ENCODE measurements around the gene DNAJA4.

Gene DNAJA4

GRCh38 chr15:78264304-78265136 is at the start of gene DNAJA4:
Gene DNAJA4 (plus strand): TSS chr15:78264562. CDS start chr15:78264764, 202 bp downstream.
- DNase-seq (ENCODE audit: low read depth): no peak

DNA sequence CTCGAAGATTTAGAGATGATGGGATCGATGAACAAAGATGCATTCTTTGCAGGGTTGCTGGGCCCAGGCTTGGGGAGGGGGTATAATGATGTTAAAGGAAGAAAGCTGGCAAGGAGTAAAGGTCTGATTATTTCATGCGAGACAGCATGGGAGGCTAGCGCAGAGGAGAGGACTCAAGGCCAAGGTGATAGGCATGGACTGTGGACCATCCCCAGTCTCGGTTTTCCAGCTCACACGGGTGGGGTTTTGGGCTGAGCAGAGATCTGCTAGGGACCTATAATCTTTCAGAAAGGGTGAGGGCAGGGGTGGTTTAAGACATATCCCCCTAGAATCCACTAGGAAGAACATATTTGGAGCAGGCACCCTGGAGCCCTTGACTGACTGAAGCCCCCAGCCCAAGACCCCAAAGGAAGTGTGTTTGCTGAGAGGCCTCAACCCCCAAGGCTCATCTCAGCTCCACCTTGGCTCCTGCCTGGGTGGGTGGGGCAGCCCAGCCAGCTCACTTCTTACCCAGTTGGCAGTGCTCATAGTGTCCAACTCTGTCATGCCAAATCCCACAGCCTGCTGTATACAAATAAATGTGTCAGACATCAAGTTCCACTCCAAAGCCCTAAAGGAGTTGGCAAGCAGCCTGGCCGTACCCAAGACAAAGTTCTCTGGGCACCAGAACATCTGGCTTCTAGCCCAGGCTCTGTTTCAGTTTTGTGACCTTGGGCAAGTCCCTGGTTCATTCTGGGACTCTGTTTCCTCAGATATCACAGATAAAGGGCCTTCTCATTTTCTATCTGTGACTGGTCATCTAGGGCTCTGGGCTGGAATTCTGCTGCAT is 47.9 kb upstream of the DNAJA4 start:
- DNase-seq (ENCODE audit: low read depth): no peak

DNA sequence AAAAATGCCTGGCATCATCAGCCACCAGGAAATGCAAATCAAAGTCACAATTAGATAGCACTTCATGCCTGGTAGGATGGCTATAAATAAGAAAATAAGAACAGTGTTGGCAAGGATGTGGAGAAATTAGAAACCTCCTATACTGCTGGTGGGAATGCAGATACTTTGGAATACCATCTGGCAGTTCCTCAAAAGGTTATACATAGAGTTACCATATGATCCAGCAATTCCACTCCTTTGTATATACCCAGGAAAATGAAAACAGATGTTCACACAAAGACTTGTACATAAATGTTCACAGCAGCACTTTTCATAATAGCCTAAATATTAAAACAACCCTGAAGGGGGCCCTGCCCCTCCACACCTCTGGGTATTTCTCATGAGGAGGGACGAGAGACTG is 43.6 kb upstream of the DNAJA4 start:
- no peak for DNase-seq (ENCODE audit: low read depth)

DNA sequence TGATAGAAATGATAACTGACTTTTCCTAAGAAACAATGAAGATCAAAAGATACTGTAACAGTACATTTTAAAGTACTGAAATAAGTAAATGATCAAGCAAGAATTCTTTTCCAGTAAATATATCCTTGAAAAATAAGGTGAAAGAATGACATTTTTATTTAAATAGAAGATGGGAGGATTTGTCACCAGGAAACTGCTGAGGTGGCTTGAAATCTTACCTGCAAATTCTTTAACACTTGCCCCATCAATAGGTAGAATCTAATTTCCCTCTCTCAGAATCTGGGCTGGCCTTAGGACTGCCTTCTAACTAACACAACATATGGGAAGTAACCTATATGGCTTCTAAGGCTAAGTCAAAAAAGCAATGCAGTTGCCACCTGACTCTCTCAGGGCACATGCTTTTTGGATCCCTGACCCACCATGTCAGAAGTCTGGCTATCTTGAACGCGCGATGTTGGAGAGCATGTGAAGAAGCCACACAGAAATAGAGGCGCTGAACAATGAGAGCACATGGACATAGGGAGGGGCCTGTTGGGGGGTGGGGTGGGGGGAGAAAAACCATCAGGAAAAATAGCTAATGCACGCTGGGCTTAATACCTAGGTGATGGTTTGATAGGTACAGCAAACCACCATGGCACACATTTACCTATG is 41.5 kb upstream of the DNAJA4 start:
- no peak for DNase-seq (ENCODE audit: low read depth)

- no peak for DNase-seq (ENCODE audit: low read depth)
Measured at GRCh38 chr15:78223396-78224022, 40.9 kb upstream of the DNAJA4 start.

DNA sequence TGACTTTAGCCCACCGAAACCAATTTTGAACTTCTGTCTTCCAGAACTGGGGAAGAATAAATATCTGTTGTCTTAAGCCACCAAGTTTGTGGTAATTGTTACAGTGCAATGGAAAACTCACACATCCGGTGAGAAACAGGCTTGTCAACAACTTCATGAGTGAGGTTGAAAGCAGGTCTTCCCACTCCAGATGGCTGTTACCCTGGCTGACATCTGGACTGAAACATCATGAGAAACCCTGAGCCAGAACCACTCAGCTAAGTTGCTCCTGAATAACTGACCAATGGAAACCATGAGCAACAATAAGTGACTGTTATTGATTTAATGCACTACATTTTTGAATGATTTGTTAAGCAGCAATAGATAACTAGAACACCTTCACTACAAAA is 40.3 kb upstream of the DNAJA4 start:
- no peak for DNase-seq (ENCODE audit: low read depth)

GRCh38 chr15:78225783-78226541 is 38.4 kb upstream of the DNAJA4 start:
- no peak for DNase-seq (ENCODE audit: low read depth)

DNA sequence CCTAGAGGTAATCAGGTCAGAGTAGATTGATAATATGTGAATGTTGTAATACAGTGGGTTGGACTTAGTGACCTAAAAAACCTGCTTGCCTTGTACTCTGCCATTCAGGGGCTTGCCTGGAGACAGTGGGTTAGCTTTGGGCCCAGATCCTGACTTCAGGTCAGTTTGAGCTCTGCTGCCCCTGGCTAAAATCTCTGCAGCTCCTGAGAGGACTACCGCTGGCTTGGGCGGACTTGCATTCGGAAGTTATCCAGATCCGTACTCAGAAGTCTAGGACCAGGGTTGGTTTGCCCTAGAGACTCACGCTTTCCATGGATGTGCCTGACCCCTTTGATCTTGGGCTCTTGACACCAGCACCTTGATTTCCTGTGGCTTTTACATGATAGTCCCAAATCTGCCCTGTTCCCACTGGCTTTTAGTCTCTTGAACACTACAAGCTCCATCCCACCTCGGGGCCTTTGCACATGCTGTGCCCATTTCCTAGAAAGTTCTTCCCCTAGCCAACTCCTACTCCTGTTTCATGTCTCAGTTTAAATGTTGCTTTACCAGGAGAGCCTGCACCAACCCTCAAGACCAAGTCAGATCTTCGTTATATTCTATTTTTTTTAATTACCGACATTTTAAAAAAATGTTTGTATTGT is 35.9 kb upstream of the DNAJA4 start:
- DNase-seq (ENCODE audit: low read depth): no peak

DNA sequence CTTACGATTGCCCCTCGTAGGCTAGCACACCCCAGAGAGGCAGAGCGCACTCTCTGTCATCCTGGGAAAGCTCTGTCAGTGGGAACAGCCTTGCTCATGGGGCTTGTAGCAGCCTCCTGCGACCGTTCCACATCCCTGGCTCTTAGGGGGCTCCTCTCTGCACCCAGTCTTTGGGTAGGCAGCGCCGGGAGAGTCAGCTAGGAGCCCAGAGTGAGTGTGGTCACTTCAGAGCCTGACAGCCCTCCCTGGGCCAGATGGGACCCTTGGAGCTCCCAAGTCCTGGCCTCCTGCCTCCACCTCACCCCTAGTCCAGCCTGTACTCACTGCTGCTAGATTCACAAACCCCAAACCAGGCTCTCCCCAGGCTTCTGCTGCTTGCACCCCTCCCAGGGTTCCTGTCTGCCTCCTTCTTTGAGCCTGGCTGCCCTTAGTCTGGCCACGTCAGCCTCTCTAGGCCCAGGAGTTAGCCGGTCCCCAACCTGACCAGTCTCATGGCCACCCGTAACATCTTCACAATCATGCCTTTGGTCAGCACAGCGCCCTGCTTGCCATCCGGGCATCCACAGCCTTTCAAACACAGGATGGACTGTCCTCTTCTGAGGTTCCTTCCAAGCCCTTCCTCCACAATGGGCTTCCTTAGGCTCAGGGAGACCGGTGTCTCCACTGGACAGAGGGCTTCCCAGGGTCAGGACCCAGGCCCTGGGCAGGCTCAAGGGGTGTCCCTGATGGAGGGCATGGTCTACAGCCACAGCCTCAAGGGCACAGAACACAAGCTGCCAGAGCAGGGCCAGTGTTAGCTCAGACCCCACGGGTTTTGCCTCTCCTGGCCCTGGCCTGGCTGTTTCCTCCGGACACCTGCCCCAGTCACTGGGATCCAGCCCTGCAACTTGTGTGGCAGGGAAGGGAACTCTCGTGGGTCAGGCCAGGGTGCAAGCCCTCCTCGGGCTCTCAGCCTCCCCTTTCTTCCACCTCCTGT is 34.6 kb upstream of the DNAJA4 start:
- DNase-seq (ENCODE audit: low read depth): no peak

- DNase-seq (ENCODE audit: low read depth): no peak
Measured at GRCh38 chr15:78232951-78233350, 31.4 kb upstream of the DNAJA4 start.

DNA sequence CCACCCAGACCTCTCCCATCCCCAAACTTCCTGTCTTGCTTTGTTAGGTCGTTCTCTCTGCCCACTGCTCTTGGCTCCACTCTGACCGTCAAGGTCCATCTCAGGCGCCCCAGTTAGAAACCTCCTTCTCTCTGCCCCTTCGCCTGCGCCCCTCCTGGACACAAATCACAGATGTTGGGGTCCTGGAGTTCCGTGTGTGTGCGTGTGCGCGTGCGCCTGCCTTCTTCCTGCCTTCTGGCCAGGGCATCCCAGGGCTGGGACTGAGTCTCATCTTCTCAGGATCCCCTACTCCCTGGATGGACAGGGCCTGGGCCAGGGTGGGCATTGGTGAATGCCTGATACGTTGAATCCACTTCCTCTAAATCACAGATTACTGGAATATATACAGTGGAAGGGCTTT is 30.9 kb upstream of the DNAJA4 start:
- no peak for DNase-seq (ENCODE audit: low read depth)

- no peak for DNase-seq (ENCODE audit: low read depth)
Measured at GRCh38 chr15:78234515-78235040, 29.8 kb upstream of the DNAJA4 start, which contains the start of gene ACSBG1. Gene ACSBG1 (minus strand): TSS chr15:78234565. CDS start chr15:78234501, 64 bp downstream.

- DNase-seq (ENCODE audit: low read depth): no peak
Measured at GRCh38 chr15:78236491-78236890, 27.9 kb upstream of the DNAJA4 start.

DNA sequence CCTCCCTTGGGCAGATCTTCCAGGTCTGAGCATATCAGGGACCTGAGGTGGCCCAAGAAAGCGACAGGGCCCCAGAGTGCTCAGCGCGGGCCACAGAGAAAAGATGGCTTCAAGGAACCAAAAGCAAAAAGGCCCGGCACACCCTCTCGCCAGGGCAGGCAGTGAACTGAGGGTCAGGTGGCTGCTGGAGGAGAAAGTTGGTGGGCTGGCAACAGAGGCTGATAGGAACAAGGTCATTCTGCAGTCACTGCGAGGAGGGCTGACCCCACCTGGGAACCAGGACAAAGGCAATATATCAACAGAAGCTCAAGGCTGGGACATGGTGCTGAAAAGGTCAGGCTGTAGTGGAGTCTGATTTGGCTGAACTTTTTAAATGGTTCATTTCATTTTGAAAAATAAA is 27.2 kb upstream of the DNAJA4 start:
- no peak for DNase-seq (ENCODE audit: low read depth)

DNA sequence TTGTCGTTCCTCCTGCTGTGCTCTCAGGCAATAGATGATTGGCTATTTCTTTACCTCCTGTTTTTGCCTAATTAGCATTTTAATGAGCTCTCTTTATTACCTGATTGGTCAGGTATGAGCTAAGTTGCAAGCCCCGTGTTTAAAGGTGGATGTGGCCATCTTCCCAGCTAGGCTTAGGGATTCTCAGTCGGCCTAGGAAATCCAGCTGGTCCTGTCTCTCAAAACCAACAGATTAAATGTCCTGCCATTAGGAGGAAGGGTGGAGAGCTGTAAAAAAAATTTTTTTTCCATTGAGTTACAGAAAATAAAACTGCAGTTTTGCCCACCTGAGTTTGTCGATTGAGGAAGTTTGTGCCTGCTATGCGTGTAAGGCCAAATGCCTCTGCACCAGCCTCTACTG is 24.6 kb upstream of the DNAJA4 start:
- DNase-seq (ENCODE audit: low read depth): no peak

- DNase-seq (ENCODE audit: low read depth): peak; percentile 59
Measured at GRCh38 chr15:78241017-78241416, 23.3 kb upstream of the DNAJA4 start.

DNA sequence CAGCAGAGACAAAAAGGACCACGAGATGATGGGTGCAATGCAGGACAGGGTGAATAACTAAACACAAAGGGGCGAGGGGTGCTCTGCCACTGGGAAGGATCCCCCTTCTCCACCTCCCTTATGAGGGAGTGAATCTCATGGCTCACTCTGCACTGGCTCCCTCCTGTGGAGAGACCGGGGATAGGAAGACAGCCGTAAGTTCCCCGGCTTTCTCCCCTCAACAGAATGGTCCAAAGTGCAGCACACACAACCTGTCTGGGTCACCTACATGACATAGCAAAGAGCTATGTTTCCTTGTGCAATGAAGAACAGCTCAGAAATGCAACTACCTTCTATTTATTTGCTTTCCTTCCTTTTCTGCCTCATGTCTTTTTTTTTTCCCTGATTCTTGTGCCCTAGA is 22.2 kb upstream of the DNAJA4 start:
- DNase-seq (ENCODE audit: low read depth): no peak

GRCh38 chr15:78243058-78243457 is 21.3 kb upstream of the DNAJA4 start:
- DNase-seq (ENCODE audit: low read depth): no peak

DNA sequence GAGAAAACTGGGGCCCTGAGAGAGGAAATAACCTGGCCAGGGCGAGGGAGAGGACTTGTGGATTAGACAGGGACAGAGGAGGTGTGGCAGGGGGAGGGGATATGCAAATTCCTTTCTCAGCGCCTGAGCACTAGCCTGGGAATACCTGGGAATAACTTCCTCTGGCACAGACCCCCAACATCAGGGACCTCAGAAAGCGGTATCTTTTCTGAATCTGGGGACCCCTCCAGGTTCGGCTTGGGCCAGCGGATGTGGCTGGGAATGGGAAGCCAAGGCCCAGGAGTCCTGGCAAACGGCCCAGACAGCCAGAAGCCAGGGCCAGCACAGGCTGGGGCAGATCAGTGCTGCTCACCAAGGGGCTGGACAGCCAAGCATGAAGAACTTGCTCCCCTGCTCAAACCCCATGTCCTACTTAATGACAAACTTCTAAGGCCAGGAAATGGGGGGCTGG is 20.8 kb upstream of the DNAJA4 start:
- DNase-seq (ENCODE audit: low read depth): no peak

Measured in CMK (cell line).